Measurements from ENCODE around the gene CBLIF. TPM values are rescaled to one million over a fixed set of nuclear protein-coding genes. Genes with fewer than 3 reads are reported as not detected.

Gene CBLIF
- total RNA-seq, 1 donor from 2014 or later = not detected

DNA sequence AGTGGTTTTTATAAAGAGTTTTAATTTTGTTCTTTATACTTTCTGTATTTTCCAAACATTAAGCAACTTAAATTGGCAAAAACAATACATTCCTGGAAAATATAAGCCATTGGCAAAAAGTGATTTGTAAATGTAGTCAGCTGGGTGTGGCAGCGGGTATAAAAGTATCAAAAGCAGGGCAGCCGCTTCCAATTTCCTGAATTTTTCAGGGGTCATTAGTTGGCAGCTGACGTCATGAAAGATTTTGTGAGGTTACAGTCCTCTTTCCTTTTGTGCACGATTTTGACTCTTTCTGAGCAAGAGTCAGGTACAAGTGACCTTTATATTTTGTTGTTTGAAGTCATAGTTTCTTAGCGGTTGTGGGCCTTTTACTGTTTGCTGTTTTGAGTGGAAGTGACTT lies 33.3 kb upstream of the CBLIF start, which contains the start of gene OOSP3:
TSS of gene OOSP3 (plus strand) at position 208 of the 400 bp plus-strand sequence. CDS start at position 235, 27 bp downstream.
- TF ChIP-seq, protein P1, sequence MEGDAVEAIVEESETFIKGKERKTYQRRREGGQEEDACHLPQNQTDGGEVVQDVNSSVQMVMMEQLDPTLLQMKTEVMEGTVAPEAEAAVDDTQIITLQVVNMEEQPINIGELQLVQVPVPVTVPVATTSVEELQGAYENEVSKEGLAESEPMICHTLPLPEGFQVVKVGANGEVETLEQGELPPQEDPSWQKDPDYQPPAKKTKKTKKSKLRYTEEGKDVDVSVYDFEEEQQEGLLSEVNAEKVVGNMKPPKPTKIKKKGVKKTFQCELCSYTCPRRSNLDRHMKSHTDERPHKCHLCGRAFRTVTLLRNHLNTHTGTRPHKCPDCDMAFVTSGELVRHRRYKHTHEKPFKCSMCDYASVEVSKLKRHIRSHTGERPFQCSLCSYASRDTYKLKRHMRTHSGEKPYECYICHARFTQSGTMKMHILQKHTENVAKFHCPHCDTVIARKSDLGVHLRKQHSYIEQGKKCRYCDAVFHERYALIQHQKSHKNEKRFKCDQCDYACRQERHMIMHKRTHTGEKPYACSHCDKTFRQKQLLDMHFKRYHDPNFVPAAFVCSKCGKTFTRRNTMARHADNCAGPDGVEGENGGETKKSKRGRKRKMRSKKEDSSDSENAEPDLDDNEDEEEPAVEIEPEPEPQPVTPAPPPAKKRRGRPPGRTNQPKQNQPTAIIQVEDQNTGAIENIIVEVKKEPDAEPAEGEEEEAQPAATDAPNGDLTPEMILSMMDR (IDR thresholded peaks at IDR 0.05; ENCODE audit: insufficient read depth, low read length, severe bottlenecking) = no peak
- H3K4me3 ChIP-seq (ENCODE audit: low read depth, low read length) = no peak within 1 kb of the TSS
- no peaks in the 10 kb centered on the region for H3K36me3 ChIP-seq (ENCODE audit: control insufficient read depth, insufficient read depth, low read length)
- DNase-seq (ENCODE audit: low read depth) (no peak), FAIRE-seq (no peak)
- no peaks in the 10 kb centered on the region for H3K27me3 ChIP-seq (ENCODE audit: control insufficient read depth, insufficient read depth, low read length)

DNA sequence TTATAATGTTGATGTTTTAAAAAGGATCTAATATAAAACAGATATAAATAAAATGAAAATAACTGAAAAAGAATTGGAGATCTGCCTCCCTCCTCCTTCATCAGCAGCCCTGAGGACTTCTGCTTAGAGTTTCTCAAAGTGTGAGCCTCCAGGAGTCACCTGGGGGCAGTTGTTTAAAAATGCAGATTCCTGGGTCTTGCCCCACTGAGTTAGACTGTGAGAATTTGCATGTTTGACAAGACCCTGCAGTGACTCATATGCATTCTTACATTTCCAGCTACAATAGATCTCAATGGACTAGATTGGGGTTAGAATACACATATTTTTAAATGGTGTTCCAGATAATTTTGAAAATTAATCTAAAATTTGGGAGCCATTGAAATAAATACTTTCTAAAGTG lies 32.5 kb upstream of the CBLIF start:
- TF ChIP-seq, protein P1 (IDR thresholded peaks at IDR 0.05; ENCODE audit: insufficient read depth, low read length, severe bottlenecking) = no peak
- H3K36me3 ChIP-seq (ENCODE audit: control insufficient read depth, insufficient read depth, low read length) = no peaks in the 10 kb centered on the region
- DNase-seq (ENCODE audit: low read depth) = no peak
- H3K27me3 ChIP-seq (ENCODE audit: control insufficient read depth, insufficient read depth, low read length) = no peaks in the 10 kb centered on the region
- no peak for FAIRE-seq
- H3K4me3 ChIP-seq (ENCODE audit: low read depth, low read length) = no peak overlapping the region

DNA sequence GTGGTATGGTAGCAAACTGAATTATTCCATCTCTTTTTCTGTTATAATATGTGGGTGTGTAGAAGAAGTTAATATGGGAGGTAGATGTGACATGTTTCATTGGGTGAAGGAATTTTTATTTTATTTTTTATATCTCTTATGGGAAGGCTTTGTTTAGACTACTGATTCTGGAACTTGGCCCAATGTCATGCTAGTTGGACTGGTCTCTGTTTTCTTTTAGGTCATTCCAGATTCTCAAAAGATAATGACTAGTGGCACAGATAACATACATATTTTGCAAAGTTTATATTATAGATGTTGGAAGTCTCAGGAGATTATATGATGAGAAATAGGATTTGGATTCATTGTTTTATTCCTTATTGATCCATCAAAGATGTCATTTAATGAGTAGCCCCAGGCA lies 32.0 kb upstream of the CBLIF start:
- Histone ChIP-seq H3K4me3 (ENCODE audit: low read depth, low read length) (no peak overlapping the region), H3K27me3 (ENCODE audit: control insufficient read depth, insufficient read depth, low read length) (no peaks in the 10 kb centered on the region), H3K36me3 (ENCODE audit: control insufficient read depth, insufficient read depth, low read length) (no peaks in the 10 kb centered on the region)
- no peak for FAIRE-seq
- no peak for DNase-seq (ENCODE audit: low read depth)
- TF ChIP-seq, protein P1 (IDR thresholded peaks at IDR 0.05; ENCODE audit: insufficient read depth, low read length, severe bottlenecking) = no peak

DNA sequence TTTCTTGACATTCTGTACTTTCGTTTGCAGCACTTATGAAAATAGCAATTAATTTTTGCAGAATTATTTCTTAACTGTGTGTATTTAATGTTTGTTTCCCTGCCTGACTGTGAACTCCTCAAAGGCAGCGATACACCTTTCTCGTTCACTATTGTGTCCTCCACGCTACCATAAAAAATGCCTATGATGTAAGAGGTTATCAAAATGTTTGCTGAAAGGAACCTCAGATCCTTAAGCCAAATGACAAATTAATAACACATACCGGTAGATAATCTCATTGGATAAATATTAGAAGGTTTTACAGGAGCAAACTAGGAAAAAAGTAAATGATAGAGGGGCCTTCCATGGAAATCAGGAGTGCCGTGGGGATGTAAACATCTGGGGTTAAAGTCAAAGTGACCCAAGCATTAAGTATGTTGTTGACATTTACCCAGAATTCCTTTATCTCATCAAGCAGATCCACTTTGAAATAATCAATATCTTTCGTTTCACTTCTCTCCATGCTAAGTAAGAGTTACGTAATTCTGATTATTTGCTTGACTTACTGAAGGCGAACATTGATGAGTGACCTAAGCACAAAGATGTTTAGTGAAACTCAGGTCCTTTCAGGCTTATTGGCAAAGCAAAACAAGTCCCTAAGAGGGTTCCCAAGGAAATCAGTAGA lies 30.7 kb upstream of the CBLIF start:
- Histone ChIP-seq H3K27me3 (ENCODE audit: control insufficient read depth, insufficient read depth, low read length) (no peaks in the 10 kb centered on the region), H3K36me3 (ENCODE audit: control insufficient read depth, insufficient read depth, low read length) (no peaks in the 10 kb centered on the region), H3K4me3 (ENCODE audit: low read depth, low read length) (no peak overlapping the region)
- DNase-seq (ENCODE audit: low read depth) = no peak
- FAIRE-seq = no peak
- TF ChIP-seq, protein P1 (IDR thresholded peaks at IDR 0.05; ENCODE audit: insufficient read depth, low read length, severe bottlenecking) = no peak

DNA sequence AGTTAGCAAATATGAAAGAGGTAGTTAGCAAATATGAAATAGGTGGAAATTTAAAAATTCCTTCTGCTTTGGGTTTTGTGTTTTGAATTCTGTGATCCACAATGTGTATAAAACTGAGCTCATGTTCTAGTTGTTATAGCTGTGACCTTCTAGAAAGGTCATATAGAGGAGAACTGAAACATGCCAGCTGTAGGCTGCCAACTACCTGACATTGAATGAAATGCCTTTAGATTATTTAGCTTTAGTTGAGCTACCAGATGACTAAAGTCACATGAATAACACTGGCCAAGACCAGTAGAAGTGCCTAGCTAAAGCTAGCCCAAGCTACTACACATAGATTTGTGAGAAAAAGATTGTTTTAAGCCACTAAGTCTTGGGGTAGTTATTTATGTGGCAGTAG lies 26.8 kb upstream of the CBLIF start:
- H3K27me3 ChIP-seq (ENCODE audit: control insufficient read depth, insufficient read depth, low read length) = no peaks in the 10 kb centered on the region
- no peaks in the 10 kb centered on the region for H3K36me3 ChIP-seq (ENCODE audit: control insufficient read depth, insufficient read depth, low read length)
- DNase-seq (ENCODE audit: low read depth) (no peak), FAIRE-seq (no peak)
- TF ChIP-seq, protein P1 (IDR thresholded peaks at IDR 0.05; ENCODE audit: insufficient read depth, low read length, severe bottlenecking) = no peak
- no peak overlapping the region for H3K4me3 ChIP-seq (ENCODE audit: low read depth, low read length)

DNA sequence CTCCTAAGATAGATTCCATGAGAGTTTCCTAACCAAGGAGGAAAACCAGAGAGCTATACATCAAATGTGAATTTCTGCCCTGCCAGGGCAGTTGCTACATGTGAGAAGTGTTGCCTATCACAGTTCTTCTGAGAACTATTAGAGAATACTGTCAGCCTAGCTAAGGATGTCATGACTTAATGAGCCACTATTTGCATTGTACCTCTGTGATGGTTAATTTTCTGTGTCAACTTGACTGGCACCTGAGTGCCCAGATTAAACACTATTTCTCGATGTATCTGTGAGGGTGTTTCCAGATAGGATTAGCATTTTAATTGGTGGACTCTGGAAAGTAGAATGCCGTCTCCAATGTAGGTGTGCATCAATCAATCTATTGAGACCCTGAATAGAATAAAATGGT lies 22.6 kb upstream of the CBLIF start:
- FAIRE-seq = peak; percentile 87
- TF ChIP-seq, protein P1 (IDR thresholded peaks at IDR 0.05; ENCODE audit: insufficient read depth, low read length, severe bottlenecking) = no peak
- Histone ChIP-seq H3K36me3 (ENCODE audit: control insufficient read depth, insufficient read depth, low read length) (no peaks in the 10 kb centered on the region), H3K27me3 (ENCODE audit: control insufficient read depth, insufficient read depth, low read length) (no peaks in the 10 kb centered on the region), H3K4me3 (ENCODE audit: low read depth, low read length) (no peak overlapping the region)
- DNase-seq (ENCODE audit: low read depth) = no peak
